Stimulated activated naive CD4-positive, alpha-beta T cell (primary cell): ENCODE data around the gene PLEKHM1.
"Not testable (repeated sequence)": the region's sequence is repeated elsewhere in the genome, so short reads cannot be mapped to it uniquely, and the experiment has no call there.

Experiments used
- DNase-seq, 6 experiments: peaks; one replicate each; lab custom pipeline; 2025; lab: John Stamatoyannopoulos, UW

The PLEKHM1 gene

DNA sequence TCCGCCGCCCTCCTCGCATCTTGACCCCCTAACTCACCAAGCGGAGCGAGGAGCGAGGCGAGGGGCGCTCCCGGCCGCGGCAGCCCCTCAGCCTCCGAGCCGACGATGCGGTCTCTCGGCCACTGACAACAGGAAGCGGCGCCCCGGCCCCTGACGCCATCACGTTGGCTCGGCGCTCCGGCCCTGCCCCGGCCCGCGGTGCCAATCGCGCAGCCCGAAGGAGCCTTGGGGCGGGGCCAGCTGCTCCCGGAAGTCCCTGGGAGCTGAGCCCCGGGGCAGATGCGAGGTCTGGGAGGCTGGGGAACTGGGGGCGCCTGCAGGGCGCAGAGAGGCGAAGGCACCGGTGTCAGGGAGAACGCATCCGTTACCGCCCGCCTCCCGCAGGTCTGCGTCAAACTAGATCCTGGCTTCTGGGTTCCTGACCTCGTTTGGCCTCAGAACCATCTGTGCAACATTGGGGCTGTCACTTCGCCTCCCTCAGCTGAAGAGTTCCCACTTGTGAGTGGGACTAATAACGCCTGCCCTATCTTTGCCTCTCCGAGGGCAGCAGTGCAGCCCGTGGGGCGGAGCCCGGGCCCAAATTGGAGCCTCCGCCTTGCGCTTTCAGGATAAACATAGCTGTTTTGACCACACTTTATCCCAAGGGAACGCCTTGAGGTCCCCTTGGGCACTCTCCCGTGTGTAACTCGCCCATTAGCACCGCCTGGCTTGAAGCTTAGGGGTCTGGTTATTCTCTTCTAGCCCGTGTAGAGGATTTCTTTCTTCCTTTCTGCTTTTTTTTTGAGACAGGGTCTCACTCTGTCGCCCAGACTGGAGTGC lies at the start of gene PLEKHM1:
TSS of gene PLEKHM1 (minus strand) at position 107 of the 819 bp plus-strand sequence. CDS start 8,237 bp downstream, outside the sequence.
- peak; percentile 62 to 77 (median 74) for DNase-seq

DNA sequence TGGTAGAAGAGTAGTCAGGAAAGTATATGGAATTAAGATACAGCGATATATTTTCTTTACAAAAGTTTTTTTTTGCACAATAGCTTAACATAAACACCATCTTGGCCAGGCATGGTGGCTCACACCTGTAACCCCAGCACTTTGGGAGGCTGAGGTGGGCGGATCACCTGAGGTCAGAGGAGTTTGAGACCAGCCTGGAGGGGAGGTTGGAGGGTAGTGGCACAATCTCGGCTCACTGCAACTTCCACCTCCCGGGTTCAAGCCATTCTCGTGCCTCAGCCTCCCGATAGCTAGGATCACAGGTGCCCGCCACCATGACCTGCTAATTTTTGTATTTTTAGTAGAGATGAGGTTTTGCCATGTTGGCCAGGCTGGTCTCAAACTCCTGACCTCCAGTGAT lies 47.6 kb upstream of the PLEKHM1 start:
- DNase-seq: not testable (repeated sequence)

DNA sequence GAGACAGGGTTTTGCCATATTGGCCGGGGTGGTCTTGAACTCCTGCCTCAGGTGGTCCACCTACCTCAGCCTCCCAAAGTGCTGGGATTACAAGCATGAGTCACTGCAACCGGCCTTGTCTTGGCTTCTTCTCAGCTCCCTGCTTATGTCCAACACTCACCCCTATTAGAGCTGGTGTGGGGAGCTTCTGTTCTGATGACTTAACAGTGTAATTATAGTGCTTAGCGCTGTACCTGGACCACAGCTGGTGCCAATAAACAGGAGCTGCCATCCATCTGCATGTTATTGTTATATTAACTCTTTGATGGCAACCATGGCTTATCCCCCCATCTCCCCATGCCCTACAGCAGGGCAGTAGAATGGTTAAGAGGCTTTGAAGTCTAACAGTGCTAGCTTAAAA lies 15.6 kb upstream of the PLEKHM1 start:
- DNase-seq: not testable (repeated sequence)

DNA sequence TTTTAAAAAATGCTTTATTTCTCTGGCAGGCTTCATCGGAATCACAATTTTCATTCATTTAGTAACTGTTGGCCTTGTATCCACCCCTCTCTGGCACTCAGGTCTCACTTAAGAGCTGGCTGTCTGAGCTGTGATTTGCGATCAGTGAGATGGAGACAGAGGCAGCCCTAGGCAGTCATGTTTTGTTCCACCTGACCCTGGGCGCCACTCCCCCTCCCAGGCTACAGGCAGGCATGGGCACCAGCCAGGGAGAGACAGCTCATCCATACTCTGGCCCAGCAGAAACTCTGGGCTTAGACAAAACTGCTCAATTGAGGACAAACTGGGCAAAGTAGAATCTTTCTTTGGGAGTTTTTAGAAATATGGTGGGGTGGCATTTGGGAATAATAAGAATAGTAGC lies 14.7 kb upstream of the PLEKHM1 start:
- not testable (repeated sequence) for DNase-seq

DNA sequence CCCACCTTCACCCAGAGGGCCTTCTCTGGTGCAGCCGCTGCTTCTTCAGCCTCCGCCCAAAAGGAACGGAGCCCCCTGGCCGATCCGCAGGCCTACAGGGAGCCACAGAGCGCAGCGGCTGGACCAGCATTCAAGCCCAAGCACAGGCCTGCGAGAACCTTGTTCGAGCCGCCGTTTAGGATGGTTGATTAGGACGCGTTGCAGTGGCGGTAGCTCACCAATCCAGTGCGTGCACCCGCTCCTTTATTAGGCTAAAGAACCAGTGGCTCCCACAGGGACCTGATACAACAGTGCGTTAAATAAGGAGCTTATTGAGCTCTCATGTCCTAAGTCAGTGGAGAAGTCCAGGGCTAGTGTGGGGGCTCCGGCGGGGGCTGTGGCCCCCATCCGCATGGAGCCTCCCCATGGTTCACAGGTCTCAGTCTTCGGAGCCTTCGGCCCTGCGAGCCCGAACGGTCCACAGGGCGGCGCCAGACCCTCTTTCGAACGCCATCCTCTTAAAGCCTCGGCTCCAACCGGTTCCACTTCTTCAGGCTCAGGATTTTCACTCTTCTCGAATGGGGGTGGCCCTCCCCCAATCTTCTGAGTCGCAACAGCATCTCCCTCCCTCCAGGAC lies 10.7 kb upstream of the PLEKHM1 start:
- not testable (repeated sequence) for DNase-seq

DNA sequence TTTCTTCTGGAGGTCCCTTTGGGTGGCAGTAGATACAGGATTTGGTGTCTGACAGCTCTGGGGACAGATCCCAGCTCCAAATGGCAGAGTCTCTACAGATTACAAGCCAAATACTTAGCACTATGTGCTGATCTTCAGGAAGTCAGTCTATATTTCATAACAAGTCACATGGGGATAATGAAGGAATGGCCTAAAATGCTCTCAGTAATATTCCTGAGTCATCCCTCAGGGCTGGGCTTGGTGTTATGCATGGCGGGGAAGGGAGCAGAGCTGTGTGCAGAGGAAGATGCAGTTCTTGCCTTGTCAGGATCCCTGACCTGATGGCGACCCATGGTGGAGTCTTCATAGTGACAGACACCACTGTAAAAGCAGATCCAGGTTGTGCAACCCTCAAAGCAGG lies 10.0 kb upstream of the PLEKHM1 start:
- not testable (repeated sequence) for DNase-seq

DNA sequence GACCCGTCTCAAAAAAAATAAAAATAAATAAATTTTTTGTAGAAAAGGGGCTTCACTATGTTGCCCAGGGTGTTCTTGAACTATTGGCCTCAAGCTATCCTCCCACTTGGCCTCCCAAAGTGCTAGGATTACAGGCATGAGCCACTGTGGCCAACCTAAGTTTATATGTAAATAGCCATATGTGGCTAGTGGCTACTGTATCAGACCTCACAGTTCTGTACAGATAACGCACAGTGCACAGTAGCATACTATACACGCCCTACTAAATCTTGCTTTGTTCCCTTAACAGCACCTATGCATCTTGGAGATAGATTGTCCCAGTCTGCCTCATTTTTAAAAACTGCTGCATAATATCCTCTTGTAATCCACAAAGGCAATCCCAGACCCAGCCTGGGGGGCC lies 8.7 kb upstream of the PLEKHM1 start:
- not testable (repeated sequence) for DNase-seq

DNA sequence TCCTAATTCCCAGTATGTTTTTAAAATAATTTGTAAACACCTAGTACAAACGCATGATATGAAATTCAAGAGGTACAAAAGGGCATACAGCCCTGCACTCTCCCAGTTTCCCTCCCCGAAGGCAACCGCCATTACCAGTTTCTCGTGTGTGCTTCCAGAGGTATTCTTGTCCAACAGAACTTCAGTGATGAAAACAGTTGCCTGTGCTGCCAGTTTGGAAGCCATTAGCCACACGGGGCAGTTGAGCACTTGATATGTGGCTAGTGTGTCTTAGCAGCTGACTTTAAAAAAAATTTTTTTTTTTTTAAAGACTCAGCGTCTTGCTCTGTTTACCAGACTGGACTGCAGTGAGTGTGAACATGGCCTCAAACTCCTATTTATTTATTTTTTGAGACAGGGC lies 7.9 kb upstream of the PLEKHM1 start:
- not testable (repeated sequence) for DNase-seq

DNA sequence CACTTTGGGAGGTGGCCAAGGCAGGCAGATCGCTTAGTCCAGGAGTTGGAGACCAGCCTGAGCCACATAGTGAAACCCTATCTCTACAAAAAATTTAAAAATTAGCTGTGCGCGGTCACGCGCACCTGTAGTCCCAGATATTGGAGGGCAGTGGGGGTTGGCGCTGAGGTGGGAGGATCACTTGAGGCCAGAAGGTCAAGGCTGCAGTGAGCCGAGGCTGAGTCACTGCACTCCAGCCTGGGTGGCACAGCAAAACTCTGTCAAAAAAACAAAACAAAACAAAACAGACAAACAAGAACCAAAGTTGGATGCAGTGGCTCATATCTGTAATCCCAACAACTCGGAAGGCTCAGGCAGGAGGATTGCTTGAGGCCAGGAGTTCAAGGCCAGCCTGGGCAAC lies 6.9 kb upstream of the PLEKHM1 start:
- DNase-seq: not testable (repeated sequence)

DNA sequence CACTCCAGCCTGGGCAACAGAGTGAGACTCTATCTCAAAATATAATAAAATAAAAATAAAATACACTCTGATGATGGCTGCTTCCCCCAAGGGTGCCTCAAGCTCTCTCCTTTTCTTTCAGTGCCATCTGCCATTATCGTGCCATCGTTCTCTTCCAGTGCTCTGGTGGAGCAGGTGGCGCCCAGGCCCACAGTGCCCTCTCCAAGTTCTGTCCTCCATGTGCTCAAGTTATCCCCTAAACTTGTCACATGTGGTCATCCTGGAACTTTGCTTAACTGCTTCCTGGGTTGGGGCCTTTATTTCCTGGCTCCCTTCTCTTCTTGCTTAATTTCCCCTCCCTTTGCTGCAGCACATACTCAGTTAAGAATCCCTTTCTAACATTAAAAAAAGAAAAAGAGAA lies 6.0 kb upstream of the PLEKHM1 start:
- not testable (repeated sequence) for DNase-seq

DNA sequence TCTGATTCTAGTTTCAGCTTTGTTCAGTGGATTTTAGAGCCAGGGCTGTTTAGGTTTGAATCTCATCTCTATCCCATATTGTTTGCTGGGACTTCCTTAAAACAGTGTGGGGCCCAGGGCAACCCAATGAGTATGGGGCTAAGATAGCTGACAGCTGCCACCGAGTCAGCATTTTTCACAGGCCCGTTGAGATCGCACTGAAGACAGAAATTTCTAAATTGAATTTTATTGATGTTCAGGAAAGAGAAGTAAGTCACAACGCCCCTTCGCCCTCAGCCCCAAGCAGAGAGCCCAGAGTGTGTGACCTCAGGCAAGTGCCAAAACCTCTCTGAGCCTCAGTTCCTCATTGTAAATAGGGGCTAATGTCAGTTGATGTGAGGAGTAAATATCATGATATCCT lies 4.0 kb upstream of the PLEKHM1 start:
- not testable (repeated sequence) for DNase-seq

DNA sequence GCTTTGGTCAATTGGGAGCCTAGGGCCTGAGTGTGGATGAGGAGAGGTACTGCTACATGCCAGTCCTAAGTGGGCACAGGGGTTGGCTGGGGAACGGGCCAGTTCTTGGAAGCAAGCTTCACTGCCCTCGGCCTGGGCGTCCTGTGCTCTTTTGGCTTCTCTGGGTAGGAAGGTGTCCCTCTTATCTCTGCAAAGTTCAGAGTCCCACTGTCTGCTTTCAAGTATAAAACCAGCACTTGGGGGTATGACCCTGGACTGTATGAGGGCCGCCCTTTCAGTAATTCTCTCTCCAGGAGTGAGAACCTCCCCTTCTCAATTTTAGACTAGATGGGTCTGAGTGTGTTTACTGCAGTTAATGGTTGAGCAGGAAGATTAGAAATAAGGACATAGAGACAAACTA lies 1.6 kb upstream of the PLEKHM1 start:
- not testable (repeated sequence) for DNase-seq

DNA sequence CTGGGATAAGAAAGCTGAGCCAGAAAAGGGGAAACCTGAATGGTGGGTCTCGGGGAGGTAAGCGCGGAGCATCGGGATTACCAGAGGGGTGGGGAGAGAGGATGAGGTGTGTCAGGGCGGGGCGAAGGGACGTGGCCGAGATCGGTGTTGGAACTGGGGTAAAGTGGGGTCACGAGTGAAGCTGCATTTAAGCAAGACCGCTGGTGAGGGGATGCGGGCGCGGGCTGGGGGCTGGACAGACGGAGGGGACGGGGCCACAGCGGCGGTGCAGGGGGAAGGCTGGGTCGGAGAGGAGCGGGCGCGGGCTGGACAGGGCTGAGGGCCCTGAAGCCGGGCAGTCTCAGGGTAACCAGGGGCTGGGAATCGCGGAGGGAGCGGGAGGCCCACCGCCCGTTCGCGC lies 323 bp downstream of the PLEKHM1 start:
- not testable (repeated sequence) for DNase-seq

DNA sequence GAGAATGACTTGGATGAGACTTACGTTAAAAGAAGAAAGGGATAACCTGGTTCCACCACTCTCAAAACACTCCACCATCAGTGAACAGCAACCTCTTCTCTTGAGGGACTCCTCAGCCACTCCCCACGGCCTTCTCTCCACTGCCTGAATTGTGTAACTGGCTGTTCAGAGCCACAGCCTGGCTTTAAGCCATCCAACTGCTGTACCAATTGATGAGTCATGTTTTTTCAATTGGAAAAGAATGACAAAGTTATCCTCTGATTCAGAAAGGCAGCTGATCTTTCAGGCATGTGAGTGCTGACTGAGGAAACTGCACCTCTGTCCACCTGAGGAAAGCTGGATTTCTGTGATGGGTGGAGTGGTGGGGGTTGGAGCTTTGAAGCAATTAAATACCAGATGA lies 2.8 kb downstream of the PLEKHM1 start:
- not testable (repeated sequence) for DNase-seq

DNA sequence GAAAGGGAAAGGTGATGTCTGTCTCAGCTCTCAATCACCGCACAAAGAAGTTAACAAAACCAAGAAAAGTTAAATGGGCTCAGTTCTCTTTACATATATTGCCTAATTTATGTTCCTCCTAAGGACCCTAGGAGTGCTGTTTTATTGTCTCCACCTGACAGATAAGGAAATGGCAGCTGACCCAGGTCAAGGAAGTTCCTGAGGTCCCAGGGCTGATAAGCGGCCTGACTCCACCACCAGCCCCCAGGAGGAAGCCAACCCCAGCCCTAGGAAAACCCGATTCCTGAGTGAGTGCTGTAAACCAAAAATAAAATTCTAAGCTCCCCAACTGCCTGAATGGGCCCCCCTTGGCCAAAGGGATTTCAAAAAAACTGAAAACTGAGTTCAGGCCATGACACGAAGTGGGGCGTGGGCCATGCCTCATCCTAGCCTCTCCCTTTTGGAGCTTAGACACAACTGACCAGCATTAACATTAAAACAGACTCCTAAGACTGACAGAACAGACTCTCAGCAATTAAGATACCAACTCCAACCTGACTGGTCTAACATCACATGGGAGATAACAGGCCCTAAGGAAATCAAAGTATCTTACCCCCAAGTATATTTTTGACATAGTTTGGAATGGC lies 6.8 kb downstream of the PLEKHM1 start:
- DNase-seq: not testable (repeated sequence)

DNA sequence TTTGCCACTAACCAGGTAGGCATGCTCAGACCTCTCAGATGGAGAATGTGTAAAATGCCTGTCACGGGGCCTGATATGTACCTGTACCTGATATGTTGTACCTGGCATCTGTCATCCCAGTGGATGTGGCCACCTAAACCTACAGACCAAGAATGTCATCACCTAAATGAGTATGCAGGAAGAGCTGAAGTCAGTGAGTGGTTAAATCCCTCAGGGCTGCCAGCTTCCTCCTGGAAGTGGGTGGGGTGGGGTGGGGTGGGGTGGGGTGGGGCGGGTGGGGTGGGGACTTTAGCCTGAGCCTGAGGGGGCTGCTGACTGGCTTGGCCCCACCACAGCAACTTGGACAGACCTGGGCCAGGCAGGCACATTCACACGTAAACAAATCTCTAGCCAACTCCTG lies 7.3 kb downstream of the PLEKHM1 start:
- DNase-seq: not testable (repeated sequence)

DNA sequence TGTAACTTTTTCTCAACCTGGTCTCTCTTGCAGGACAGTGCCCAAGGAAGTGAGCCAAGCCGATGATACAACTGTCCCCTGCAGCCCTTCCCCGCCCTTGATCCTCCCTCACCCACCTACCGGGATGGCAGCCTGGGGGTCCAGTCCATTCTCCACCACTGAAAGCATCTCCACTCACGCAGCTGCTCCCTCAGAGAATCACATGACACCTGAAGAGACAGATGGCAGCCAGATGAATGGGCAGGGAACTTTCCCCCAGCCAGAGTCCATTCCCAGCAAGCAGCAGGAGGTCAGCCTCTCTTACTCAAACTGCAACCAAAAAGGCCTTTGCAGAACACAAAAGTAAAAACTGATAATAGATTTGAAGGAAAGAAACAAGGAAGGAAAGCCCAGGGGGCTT lies 8.2 kb downstream of the PLEKHM1 start:
- DNase-seq: not testable (repeated sequence)

DNA sequence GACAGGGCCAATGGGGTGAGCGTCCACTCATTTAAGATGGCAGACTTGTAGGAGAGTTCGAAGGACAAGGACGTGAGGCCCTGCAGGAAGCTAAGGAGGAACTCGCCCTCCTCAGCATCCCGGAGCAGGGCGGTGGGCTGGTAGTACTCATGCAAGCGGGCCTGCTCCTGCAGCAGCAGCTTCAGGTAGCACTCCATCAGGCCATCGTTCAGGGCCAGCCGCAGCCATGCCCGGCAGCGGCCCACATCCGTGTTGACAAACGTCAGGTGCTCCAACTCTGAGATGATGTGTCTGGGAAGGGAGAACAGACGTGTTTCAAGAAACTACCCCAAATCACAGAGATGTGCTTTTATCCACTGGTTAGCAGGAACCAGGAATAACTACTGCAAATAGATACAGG lies 15.1 kb downstream of the PLEKHM1 start:
- not testable (repeated sequence) for DNase-seq

DNA sequence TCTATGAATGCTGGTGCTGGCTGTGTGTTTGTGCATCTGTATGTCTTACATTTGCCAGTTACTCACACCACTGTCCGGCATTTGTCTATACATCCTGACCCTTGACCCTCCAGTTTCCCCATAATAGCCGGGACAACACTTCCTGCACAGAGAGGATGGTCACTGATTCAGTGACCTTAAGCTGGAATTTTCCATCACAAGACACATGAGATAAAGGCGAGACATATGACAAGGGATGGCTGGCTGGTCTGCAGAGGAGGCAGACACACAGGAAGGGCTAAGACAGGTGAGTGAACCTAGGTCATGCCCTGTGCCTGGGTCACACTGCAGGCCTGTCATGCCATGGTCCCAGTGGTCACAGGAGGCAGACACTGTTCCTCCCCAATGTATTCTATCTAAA lies 18.3 kb downstream of the PLEKHM1 start:
- not testable (repeated sequence) for DNase-seq

DNA sequence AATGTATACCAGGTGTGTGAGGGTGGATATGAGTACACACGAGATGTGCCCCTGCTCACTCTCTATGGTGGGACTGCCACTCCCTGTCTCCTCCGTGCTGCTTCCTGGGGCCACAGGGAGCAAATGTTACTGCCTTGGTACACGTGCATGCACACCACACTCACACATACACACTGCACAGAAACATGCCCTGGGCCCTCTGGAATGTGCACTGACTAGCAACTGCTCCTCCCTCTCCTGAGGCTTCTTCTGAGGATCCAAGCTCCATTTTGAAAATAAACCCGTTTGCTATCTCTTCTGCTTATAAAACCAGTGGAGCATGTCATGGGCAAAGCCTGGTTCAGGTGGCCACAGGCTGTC lies 21.3 kb downstream of the PLEKHM1 start:
- not testable (repeated sequence) for DNase-seq

DNA sequence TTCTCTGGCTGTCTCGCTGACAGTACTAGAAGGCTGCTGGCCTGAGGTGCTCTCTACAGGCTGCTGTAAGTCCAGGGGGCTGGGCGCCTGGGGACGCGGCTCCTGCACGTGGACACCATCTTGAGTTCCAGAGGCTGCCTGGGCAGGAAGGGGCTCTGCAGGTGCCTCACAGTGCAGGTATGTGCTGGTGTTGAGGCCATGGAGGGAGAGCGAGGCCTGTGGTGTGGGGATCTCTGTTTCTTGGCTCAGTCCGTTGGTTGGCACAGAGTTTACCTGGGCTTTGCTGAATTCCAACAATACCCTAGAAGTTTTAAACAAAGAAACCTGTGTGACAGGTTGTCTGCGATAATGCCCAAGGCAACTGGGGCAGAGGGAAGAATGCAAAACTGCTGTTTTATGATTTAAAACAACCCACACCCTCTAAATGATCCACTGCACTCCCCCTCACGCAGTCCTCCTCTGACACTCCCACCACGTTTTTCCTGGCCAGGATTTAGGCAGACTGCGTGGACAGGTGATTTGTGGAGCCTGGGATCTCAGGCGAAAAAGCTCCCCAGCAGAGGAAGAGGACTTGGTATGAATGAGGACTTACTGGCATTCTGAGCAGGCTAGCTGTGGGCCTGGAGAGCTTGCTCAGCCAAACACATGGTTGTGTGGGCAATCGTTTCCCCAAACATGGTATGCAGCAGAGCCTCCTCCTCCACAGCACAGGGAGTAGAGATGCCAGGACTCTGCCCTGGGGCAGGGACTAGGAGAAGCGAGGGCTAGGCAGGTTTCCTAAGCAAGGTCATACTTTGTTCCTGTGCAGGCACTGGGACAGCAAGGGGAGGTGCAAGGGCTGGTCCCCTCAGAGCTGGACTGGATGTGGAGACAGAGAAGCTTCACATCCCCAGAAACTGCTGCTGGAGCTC lies 22.0 kb downstream of the PLEKHM1 start:
- DNase-seq: not testable (repeated sequence)
